GM19463 (cell line): Measurements from ENCODE around the gene RAB38.

ENCODE experiments used
- ATAC-seq: cut with Tn5 transposase; IDR thresholded peaks from one replicate; pipeline ENCODE4 v1.9.1; 2021; ENCODE audit warnings: mild to moderate bottlenecking, moderate library complexity; ENCODE audit not compliant: unreplicated experiment

The RAB38 gene

DNA sequence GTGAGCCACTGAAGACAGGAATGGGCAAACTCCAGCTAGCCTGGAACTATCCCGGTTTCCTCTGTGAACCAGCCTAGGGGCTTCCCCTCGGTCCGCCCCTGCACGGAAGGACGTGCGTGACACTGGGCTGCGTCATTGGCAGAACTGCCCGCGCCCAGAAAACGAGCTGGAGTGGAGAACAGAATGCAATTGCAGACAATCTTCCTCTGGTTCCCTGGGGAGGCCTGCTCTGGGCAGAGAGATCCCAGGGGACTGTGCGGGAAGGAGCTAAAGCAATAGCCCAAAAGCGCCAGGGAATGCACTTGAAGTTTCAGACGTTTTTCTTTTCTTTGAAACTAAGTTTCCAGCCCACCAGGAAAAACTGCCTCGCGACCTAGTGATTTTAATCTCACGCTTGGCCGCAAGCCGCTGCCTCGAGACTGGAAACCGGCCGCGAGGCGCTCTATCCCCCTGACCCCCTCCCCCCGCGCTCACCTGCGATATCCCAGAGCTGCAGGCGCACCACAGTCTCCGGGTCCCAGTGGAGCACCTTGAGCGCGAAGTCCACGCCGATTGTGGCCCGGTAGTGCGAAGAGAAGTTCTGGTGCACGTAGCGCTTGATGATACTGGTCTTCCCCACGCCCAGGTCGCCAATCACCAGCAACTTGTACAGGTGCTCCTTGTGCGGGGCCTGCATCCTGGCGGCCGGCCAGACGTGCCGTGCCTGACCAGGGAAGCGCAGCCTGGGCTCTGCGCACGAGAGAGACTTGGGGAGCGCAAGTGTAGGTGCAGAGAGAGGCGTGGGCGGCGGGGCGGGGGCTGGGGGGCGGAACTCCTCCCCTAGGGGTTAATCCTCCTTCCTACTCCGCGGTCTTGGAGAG, at the start of gene RAB38:
Gene RAB38, minus strand, starts transcription at position 735 of the 860 bp plus-strand sequence. Its CDS starts 59 bp downstream, at position 676.
- peak; percentile 43 for ATAC-seq

- no peak for ATAC-seq
These were observed 38.2 kb upstream of the RAB38 start for GRCh38 chr11:88213406-88213805.

GRCh38 chr11:88212300-88212699, 37.1 kb upstream of the RAB38 start:
- ATAC-seq, result no peak

GRCh38 chr11:88208745-88209144, 33.5 kb upstream of the RAB38 start:
- ATAC-seq, result no peak

- ATAC-seq, result peak; percentile 78
These were observed 31.5 kb upstream of the RAB38 start for GRCh38 chr11:88206751-88207150.

- no peak for ATAC-seq
These were observed 29.1 kb upstream of the RAB38 start for GRCh38 chr11:88204353-88204752.

GRCh38 chr11:88203604-88204003, 28.4 kb upstream of the RAB38 start:
- no peak for ATAC-seq

GRCh38 chr11:88202498-88202897, 27.3 kb upstream of the RAB38 start:
- no peak for ATAC-seq

- no peak for ATAC-seq
These were observed 21.1 kb upstream of the RAB38 start for GRCh38 chr11:88196393-88196792.

- no peak for ATAC-seq
These were observed 20.7 kb upstream of the RAB38 start for GRCh38 chr11:88195908-88196307.

DNA sequence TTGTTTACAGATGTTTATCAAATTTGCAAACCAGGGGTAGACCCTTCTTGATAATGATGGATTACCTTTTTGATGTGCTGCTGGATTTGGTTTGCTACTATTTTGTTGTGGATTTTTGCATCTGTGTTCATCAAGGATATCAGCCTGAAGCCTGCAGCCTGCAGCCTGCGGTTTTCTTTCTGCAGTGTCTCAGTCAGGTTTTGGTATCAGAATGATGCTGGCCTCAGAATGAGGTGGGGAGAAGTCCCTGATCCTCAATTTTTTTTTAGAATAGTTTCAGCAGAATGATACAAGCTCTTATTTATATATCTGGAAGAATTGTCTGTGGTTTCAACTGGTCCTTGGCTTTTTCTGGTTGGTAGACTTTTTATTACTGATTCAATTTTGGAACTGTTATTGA, 19.7 kb upstream of the RAB38 start:
- peak; percentile 90 for ATAC-seq

DNA sequence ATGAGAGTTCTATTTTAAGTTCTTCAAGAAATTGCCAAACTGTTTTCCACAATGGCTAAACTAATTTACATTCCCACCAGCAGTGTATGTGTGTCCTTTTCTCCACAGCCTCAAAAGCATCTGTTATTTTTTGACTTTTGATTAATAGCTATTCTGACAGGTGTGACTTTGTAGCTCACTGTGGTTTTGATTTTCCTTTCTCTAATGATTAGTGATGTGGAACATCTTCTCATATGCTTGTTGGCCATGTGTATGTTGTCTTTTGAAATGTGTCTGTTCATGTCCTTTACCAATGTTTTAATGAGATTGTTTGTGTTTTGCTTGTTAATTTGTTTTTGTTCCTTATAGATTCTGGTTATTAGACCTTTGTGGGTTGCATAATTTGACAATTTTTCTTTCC, 18.0 kb upstream of the RAB38 start:
- ATAC-seq, result no peak

GRCh38 chr11:88188932-88189253, 13.7 kb upstream of the RAB38 start:
- no peak for ATAC-seq

DNA sequence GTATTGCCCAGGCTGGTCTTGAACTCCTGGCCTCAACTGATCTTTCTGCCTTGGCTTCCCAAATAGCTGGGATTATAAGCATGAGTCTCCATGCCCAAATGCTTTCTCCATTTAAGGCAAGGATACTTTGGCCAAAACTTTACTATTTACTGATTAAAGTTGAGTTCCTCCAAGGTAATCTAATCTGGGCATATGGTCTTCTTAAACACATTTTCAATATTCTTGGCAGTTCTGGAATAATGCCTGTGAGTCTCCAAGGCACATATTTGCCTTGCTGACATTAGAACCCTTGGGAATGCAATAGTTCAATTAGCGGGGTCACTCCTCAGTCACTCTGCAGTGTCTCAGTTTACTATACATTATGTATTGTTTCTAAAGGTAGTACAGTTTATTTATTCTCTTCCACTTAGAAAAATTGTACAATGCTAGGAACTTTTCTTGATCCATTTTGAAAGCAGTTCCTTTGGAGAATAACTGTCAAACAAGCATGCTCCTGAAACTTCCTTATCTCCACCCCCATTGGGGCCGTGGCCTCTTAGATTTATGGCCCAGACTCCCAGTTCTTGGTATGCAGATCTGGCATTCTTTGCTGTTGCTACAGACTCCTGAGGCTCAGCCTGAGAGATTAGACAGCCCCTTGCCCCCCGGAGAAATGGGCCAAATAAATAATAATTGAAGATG, 13.1 kb upstream of the RAB38 start:
- ATAC-seq, result no peak

GRCh38 chr11:88183233-88183632, 8.0 kb upstream of the RAB38 start:
- ATAC-seq, result no peak

DNA sequence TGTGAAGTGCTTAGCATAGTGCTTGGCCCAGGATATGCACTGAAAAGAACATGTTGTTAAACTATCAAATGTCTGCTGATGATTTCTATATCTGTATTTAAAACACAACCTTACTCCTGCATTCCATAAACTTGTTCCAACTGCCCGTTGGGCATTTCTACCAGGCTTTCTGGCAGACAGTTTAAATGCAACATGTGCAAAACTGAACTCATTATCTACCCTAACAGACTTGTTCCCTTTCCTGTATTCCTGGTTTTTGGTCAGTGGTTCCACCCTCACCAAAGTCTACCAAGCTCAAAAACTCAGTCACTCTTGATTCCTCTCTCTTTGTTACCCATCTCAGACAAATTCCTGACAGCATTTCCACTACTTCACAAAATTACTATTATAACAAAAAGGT, 6.5 kb upstream of the RAB38 start:
- no peak for ATAC-seq

- ATAC-seq, result peak; percentile 24
These were observed 4.9 kb upstream of the RAB38 start for GRCh38 chr11:88179971-88180629.

- peak; percentile 58 for ATAC-seq
These were observed 3.9 kb upstream of the RAB38 start for GRCh38 chr11:88179141-88179540.

GRCh38 chr11:88178191-88178590, 2.9 kb upstream of the RAB38 start:
- no peak for ATAC-seq

- peak; percentile 18 for ATAC-seq
These were observed 379 bp upstream of the RAB38 start for GRCh38 chr11:88175569-88176075.

- ATAC-seq, result no peak
These were observed 1.3 kb downstream of the RAB38 start for GRCh38 chr11:88173956-88174355.

GRCh38 chr11:88171982-88172381, 3.3 kb downstream of the RAB38 start:
- no peak for ATAC-seq
